BJ (cell line): ENCODE data around the gene ST6GALNAC1. TPM values are rescaled to one million over a fixed set of nuclear protein-coding genes. Genes with fewer than 3 reads are reported as not detected.

ENCODE experiments used
- CTCF ChIA-PET: fragments of 350-600 bp; formaldehyde crosslinking; extraction: SDS; loops from one replicate; lab custom pipeline; 2021; ENCODE audit warnings: antibody characterized with exemption, inconsistent platforms; lab: Yijun Ruan, JAX
- POLR2A ChIA-PET: fragments of 300-600 bp; sonication (Branson Sonifier 250); formaldehyde crosslinking; extraction: SDS; loops from one replicate; lab custom pipeline; 2021; ENCODE audit warnings: antibody characterized with exemption; lab: Charles Lee
- DNase-seq: peaks from one replicate; pipeline ENCODE4 v3.0.0-alpha.2; 2011; ENCODE audit warnings: low read depth
- H3K27me3 ChIP-seq: 2 replicates; pipeline ENCODE4 v1.6.0; 2011; ENCODE audit warnings: low read length; ENCODE audit not compliant: control insufficient read depth, insufficient read depth
- H3K36me3 ChIP-seq: 2 replicates; pipeline ENCODE4 v1.5.1; 2011; ENCODE audit warnings: low read length; ENCODE audit not compliant: control insufficient read depth, insufficient read depth
- H3K4me3 ChIP-seq: 2 replicates; pipeline ENCODE4 v1.5.1; 2011; ENCODE audit warnings: low read depth, mild to moderate bottlenecking, control low read depth, low read length
- CTCF ChIP-seq: IDR thresholded peaks from 2 replicates; pipeline ENCODE4 v1.5.1; 2011; ENCODE audit warnings: low read depth, mild to moderate bottlenecking, control low read depth, inconsistent platforms, low read length, moderate library complexity; ENCODE audit not compliant: insufficient read depth
- polyA plus RNA-seq: library from polyadenylated mRNA; depleted of rRNA; stranded (reverse); fragments of >200 nt; gene quantifications from 2 replicates; pipeline ENCODE4 v1.2.3, GENCODE V29; 2011

The ST6GALNAC1 gene
- polyA plus RNA-seq, 1 experiment: not detected

GRCh38 chr17:76657505-76658241 lies 14.1 kb upstream of the ST6GALNAC1 start:
- TF ChIP-seq CTCF: no peak
- peaks cover 3% of the 10 kb centered on the region for H3K27me3 ChIP-seq
- ChIA-PET POLR2A (no interaction called here), CTCF (interaction anchor here (1.1 to 1.9 kb wide), 2 partner anchors 10 to 34 kb away, joined by 5 to 7 read pairs; no protein-coding TSS in a partner anchor)
- DNase-seq: no peak
- H3K4me3 ChIP-seq: no peak overlapping the region
- no peaks in the 10 kb centered on the region for H3K36me3 ChIP-seq

- CTCF ChIA-PET: no interaction called here
- no peaks in the 10 kb centered on the region for H3K36me3 ChIP-seq
- 0 out of 2 replicates have a peak, but pooled peaks cover 3% of the 10 kb centered on the region for H3K27me3 ChIP-seq
- POLR2A ChIA-PET: no interaction called here
- no peak overlapping the region for H3K4me3 ChIP-seq
- TF ChIP-seq CTCF: no peak
- DNase-seq: no peak
Observed at GRCh38 chr17:76654408-76654807, 10.9 kb upstream of the ST6GALNAC1 start.

- peaks cover 5% of the 10 kb centered on the region for H3K27me3 ChIP-seq
- no peaks in the 10 kb centered on the region for H3K36me3 ChIP-seq
- no peak for DNase-seq
- no peak overlapping the region for H3K4me3 ChIP-seq
- ChIA-PET CTCF (no interaction called here), POLR2A (no interaction called here)
- TF ChIP-seq CTCF: no peak
Observed at GRCh38 chr17:76650504-76650903, 6.9 kb upstream of the ST6GALNAC1 start.

GRCh38 chr17:76646712-76647111 lies 3.2 kb upstream of the ST6GALNAC1 start:
- Histone ChIP-seq H3K4me3 (no peak overlapping the region), H3K36me3 (no peaks in the 10 kb centered on the region), H3K27me3 (peaks cover 9% of the 10 kb centered on the region)
- DNase-seq: no peak
- POLR2A ChIA-PET: no interaction called here
- TF ChIP-seq CTCF: no peak
- CTCF ChIA-PET: no interaction called here

GRCh38 chr17:76645481-76645880 lies 1.9 kb upstream of the ST6GALNAC1 start:
- Histone ChIP-seq H3K4me3 (no peak overlapping the region), H3K27me3 (peaks cover 9% of the 10 kb centered on the region), H3K36me3 (no peaks in the 10 kb centered on the region)
- ChIA-PET POLR2A (no interaction called here), CTCF (no interaction called here)
- TF ChIP-seq CTCF: no peak
- DNase-seq: no peak
